OCI-LY1 (cell line): ENCODE measurements around the gene PTPMT1.

ENCODE experiments used
- CTCF ChIP-seq: fragments of 200-600 bp; sonication (generic), shearing (Covaris generic); IDR thresholded peaks from 2 replicates; pipeline ENCODE4 v1.5.1; 2017; ENCODE audit warnings: mild to moderate bottlenecking, antibody characterized with exemption, low read length, moderate library complexity, mixed read lengths
- EZH2 ChIP-seq: fragments of 200-600 bp; sonication (generic), shearing (Covaris generic); IDR thresholded peaks from 2 replicates; pipeline ENCODE4 v1.8.0; 2017; ENCODE audit warnings: borderline replicate concordance, mixed run types, mild to moderate bottlenecking, antibody characterized with exemption, low read length, moderate library complexity, mixed read lengths

- TF ChIP-seq CTCF, result no peak
- TF ChIP-seq EZH2, result no peak
Measured at GRCh38 chr11:47617417-47617809, 52.0 kb downstream of the PTPMT1 start.
